HG03103 (cell line): ENCODE results near the gene LUC7L.

Source experiments
- ATAC-seq: cut with Tn5 transposase; IDR thresholded peaks from one replicate; pipeline ENCODE4 v1.9.1; 2021; ENCODE audit warnings: low read depth; ENCODE audit not compliant: unreplicated experiment

The LUC7L gene

DNA sequence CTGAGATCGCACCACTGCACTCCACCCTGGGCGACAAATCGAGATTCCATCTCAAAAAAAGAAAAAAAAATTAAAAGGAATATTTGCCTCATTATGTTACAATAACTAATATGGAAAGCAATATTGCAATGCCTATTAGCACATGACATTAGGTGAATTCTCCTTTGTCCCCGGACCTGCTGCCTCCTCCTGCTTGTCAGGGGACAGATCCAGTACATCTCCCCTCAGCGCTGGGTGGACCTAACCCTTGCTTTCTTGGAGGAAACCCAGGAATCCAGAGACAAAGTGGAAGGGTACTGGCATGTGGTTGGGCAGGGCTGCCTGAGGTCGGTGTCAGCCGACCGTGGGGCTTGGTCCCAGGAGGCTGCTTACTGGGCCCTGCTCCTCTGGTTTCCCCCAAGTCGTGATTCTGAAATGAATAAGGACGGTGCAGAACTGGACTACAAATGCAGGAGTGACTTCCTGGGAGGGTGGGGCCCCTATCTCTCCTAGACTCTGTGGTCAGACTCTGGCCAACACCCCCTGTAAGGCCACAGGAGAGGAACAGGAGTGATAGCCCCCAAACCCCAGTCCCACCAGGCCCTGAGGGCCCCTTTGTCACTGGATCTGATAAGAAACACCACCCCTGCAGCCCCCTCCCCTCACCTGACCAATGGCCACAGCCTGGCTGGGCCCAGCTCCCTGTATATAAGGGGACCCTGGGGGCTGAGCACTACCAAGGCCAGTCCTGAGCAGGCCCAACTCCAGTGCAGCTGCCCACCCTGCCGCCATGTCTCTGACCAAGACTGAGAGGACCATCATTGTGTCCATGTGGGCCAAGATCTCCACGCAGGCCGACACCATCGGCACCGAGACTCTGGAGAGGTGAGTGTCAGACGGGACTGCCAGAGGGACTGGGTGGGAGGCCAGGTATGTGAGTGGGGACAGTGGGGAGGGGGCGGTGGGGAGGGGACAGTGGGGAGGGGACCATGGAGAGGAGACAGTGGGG is 76.8 kb downstream of the LUC7L start, which contains the start of gene HBZ:
HBZ (plus strand) TSS at position 504 of the 988 bp plus-strand sequence; CDS start at position 770, 266 bp downstream.
- ATAC-seq: no peak

DNA sequence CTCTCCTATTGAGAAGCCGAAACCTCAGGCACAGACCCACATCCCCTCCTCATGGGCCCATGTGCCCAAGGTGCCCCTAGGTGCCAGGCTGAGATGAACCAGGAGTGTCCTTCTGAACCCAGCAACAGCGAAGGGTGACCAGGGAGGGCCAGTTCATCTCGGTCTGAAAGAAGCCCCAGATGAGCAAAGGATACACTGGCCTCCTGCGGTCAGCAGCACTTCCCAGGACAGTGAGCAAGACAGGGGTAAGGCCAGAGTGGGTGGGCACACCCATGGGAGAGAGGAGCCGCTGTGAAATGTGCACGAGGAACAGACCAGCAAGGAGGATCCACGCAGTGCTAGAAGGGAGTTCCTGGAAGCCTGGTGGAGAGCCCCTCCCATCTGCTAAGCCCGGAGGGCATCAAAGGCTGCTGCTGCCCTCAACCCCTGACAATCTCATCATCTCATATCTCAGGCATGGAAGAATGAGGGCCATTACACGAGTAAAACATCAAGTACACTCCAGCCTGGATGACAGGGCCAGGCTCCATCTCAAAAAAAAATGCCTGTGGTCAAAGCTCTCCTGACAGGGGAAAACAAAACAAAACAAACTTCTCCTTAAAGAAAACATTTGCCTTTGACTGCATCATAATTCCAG is 80.1 kb downstream of the LUC7L start:
- ATAC-seq: no peak

DNA sequence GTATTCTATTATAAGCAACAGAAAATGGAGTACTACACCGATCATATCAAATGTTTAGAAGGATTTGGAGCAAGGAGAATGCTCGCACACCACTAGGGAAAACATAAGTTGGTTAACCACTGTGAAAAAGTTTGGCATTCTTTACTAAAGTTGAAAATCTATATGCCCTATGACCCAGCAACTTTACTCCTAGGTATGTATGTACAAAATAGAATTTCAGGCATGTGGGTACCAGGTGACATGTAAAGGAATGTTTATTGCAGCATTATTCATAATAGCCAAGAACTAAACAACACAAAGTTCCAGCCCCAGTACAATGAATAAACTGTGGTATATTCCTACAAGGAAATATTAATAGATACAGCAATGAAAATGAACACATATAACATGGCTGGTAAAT is 82.6 kb downstream of the LUC7L start:
- no peak for ATAC-seq

DNA sequence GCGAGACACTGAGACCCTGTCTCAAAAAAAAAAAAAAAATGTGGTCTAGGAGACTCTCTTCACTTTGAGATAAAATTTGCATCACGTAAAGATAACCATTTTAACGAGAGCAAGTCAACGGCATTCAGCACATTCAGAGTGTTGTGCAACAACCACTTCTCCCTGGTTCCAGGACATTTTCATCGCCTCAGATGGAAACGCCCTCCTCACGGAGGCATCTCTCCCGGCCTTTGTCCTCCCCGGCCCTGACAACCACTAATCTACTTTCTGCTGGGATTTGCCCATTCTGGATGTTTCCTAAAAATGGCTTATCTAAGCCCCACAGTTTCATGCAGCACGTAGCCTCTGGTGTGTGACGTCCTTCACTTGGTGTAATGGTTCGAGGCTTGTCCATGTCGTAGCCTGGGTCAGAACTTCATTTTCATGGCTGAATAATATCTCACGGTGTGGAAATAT is 84.4 kb downstream of the LUC7L start:
- no peak for ATAC-seq

DNA sequence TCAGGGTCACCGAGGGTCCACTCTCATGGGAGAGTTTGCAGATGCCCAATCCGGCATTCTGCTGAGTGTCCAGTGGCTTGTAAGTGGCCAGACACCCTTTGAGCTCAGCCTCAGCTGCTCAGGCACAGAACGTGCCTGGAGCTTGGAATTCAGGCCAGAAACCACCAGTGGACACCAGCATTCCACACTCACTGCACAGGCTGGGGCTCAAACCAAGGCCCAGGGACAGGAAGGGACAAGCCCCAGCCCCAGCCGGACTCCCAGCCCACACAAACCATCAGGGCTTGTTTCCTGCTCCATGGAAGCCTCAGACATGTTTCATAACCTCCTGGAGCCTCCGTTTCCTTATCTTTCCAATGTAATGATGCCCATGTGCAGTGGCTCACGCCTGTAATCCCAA is 85.8 kb downstream of the LUC7L start:
- ATAC-seq: no peak

DNA sequence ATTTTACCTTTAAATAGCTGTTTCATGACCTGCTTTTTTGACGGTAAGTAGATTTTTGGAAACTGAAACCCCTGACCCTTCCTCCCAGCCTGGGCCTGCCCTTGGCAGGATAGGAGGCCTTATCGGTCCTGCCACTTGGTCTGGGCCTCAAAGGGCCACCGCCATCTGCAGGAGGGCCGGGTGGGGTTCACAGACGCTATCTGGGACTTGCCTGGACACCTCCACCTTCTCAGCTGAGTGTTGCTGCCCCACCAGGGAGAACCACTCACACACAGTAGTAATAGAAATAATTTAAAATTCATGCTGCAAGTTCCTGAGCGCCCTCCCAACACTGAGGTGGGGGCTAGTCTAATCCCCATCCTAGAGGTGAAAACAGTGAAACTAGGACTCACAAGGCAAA is 86.2 kb downstream of the LUC7L start:
- no peak for ATAC-seq

DNA sequence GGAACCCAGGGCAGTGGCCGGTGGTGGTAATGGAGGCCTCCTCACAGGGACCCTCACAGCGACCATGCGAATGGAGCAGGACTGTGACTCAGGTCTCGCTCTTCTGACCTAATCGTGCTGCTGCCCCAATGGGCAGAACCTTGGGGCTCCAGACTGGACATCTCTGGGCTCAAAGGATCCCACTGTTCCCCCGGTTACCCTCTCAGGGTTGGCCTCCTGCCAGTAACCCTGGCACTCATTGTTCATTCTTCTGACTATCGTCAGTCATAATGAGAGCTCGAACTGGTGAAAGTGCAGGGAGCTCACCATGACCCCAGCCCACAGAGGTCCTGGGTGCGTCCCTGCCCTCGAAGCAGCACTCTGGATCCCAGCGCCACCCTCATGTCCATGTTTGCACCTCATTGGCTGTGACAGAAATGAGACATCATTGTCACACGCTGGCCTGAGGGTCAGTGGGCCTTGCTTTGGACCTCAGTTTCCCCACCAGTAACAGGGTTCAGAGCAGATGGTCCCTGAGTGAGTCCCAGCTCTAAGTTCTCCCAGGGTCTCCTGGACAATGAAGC is 86.8 kb downstream of the LUC7L start:
- ATAC-seq: no peak

DNA sequence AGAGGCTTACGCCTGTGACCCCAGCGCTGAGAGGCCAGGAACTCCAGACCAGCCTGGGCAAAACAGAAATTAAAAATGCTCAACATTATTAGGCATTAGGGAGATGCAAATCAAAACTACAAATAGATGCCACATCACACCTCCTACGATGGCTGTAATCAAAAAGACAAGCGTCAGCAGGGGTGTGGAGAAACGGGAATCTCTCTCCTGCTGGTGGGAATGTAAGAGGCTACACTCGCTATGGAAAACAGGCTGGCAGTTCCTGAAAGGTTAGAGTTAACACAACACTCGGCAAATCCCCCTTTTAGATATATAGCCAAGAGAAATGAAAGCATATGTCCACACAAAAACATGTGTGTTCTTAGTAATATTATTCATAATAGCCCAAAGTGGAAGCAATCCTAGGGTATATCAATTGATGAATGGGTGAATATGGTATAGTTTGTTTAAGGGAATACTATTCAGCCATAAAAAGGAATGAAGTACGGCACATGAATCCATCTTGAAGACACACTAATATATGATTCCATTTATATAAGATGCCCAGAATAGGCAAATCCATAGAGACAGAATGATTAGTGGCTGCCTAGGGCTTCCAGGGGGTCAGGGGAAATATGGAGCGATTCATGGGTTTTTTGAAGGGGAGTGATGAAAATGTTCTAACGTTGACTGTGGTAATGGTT is 88.9 kb downstream of the LUC7L start:
- no peak for ATAC-seq
